ENCODE measurements around the gene GEMIN7. TPM values are rescaled to one million over a fixed set of nuclear protein-coding genes. Genes with fewer than 3 reads are reported as not detected.

Gene GEMIN7
- total and polyA plus RNA-seq, 12 donors: 4.0 to 29.0 (median 16.3) TPM

DNA sequence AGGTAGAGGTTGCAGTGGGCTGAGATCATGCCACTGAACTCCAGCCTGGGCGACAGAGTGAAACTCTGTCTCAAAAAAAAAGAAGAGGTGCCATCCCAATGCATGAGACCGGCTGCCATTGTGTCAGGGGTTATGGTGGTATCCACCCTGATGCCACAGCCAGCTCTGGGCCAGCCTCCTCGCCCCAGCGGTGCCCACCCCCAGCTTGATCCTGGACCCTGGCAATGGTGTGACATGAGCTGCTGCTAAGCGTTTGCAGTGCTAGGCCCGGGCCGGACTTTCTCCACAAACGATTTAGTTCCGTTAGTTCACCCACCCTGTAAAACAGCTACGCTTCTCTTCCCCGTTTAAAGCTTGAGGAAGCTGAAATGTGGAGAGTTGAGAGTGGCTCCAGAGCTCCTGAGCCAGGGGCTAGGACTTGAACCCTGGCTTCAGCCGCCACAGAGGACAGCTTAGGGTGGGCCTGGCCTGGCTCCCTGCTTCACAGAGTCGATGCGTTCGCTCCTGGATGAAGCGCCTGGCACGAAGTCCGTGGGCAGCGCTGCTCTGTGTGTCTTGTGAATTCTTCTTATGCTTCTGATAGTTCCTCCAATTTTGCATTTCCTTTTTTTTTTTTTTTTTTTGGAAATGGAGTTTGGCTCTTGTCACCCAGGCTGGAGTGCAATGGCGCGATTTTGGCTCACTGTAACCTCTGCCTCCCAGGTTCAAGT is 56.3 kb downstream of the GEMIN7 start:
- WGBS, 4 donors: 90 to 95% (median 94%) methylated on average over 21 of the region's 21 CpGs
- no peak overlapping the region for H3K27ac ChIP-seq
- intact Hi-C loops (cut with DNase I): no loop called here

DNA sequence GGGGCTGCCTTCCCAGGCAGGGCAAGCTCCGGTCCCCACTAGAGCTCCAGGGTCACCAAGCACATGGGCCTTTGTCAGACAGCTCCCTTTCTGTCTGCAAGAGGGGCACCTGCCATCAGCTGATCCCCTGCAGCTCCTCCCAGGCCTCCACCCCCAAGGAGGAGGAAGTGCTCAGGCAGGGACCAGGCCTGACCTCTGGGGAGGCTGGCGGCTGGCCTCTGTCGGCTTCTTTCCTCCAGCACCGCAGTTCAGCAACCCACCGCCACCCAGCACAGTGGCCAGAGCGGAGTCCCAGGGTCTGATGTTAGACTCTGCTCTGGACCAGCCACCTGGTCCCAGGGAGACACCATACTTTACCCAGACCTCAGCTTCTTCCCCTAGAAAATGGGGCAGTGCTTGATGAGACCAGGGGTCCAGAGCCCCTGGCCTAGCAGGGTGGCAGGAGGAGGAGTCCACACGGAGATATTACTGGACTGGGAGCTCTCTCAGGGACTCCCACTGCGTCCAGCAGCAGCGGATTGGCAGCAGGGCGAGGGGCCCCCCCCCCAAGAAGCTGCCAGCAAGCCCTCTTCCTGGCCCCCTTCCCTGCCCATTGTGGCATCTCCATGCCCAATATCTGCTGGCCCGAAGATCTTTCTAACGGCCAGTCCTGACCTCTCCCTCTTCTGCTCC is 57.6 kb downstream of the GEMIN7 start:
- Histone ChIP-seq H3K36me3 (replicated peaks in 1 of 2) (peaks cover 0 to 11% of the 10 kb centered on the region in 2 donors), H3K27ac (peak overlapping the region in 2 of 5 donors; percentile 59 to 67), H3K4me1 (replicated peaks in 1 of 2) (peaks cover 17 to 26% of the 10 kb centered on the region in 2 donors), H3K27me3 (no peaks in the 10 kb centered on the region), H3K4me3 (no peak overlapping the region), H3K9me3 (replicated peaks in 1 of 3) (no peaks in the 10 kb centered on the region)
- TF ChIP-seq, protein P1, sequence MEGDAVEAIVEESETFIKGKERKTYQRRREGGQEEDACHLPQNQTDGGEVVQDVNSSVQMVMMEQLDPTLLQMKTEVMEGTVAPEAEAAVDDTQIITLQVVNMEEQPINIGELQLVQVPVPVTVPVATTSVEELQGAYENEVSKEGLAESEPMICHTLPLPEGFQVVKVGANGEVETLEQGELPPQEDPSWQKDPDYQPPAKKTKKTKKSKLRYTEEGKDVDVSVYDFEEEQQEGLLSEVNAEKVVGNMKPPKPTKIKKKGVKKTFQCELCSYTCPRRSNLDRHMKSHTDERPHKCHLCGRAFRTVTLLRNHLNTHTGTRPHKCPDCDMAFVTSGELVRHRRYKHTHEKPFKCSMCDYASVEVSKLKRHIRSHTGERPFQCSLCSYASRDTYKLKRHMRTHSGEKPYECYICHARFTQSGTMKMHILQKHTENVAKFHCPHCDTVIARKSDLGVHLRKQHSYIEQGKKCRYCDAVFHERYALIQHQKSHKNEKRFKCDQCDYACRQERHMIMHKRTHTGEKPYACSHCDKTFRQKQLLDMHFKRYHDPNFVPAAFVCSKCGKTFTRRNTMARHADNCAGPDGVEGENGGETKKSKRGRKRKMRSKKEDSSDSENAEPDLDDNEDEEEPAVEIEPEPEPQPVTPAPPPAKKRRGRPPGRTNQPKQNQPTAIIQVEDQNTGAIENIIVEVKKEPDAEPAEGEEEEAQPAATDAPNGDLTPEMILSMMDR (IDR thresholded peaks at IDR 0.05): no peak
- no peak for TF ChIP-seq POLR2A (IDR thresholded peaks at IDR 0.05)
- DNase-seq: no peak
- intact Hi-C loops (cut with DNase I): no loop called here
- WGBS, 4 donors: 40 to 77% (median 61%) methylated on average over 2 to 12 of the region's 12 CpGs

More for the DNA sequence above, 56.3 kb downstream of the GEMIN7 start:
- Histone ChIP-seq H3K27me3 (no peaks in the 10 kb centered on the region), H3K9me3 (replicated peaks in 1 of 3) (no peaks in the 10 kb centered on the region), H3K4me3 (no peak overlapping the region), H3K36me3 (replicated peaks in 1 of 2) (no peaks in the 10 kb centered on the region), H3K4me1 (replicated peaks in 1 of 2) (peaks cover 17 to 26% of the 10 kb centered on the region in 2 donors)
- no peak for TF ChIP-seq POLR2A (IDR thresholded peaks at IDR 0.05)
- TF ChIP-seq, protein P1 (IDR thresholded peaks at IDR 0.05): no peak
- no peak for DNase-seq

DNA sequence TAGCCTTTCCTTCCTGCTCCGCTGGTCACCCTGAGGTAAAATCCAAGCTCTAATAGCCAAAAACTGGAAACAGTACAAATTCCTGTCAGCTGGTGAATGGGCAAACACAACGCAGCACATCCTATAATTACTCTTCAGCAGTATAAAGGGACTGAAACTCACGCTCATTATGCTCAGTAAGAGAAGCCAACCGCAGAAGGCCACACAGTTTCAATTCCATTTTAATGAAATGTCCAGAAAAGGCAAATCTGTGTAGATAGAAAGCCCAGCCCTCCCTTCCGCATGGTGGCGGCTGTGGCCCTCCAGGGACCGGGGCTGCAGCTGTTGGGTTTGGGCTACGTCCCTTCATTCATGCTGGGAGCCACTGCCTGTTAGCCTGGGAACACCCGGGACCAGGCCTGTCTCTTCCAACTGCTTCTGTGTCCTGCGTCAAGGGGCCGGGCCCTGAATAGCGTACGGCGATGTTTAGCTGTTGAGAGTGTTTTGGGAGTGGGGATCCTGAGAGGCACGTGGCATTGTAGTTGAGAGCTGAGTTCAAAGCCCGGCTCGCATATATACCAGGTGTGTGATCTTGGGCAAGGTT is 58.2 kb downstream of the GEMIN7 start:
- Histone ChIP-seq H3K9me3 (replicated peaks in 1 of 3) (no peaks in the 10 kb centered on the region), H3K36me3 (replicated peaks in 1 of 2) (peaks cover 0 to 17% of the 10 kb centered on the region in 2 donors), H3K27ac (peak overlapping the region in 3 of 5 donors; percentile 56 to 67 (median 59)), H3K4me1 (replicated peaks in 1 of 2) (peaks cover 17 to 26% of the 10 kb centered on the region in 2 donors), H3K4me3 (no peak overlapping the region), H3K27me3 (no peaks in the 10 kb centered on the region)
- TF ChIP-seq POLR2A (IDR thresholded peaks at IDR 0.05): no peak
- TF ChIP-seq, protein P1 (IDR thresholded peaks at IDR 0.05): no peak
- no peak for DNase-seq
- 79 to 93% (median 86%) methylated on average over 14 to 17 of the region's 17 CpGs for WGBS, 4 donors
- intact Hi-C loops (cut with DNase I): no loop called here

DNA sequence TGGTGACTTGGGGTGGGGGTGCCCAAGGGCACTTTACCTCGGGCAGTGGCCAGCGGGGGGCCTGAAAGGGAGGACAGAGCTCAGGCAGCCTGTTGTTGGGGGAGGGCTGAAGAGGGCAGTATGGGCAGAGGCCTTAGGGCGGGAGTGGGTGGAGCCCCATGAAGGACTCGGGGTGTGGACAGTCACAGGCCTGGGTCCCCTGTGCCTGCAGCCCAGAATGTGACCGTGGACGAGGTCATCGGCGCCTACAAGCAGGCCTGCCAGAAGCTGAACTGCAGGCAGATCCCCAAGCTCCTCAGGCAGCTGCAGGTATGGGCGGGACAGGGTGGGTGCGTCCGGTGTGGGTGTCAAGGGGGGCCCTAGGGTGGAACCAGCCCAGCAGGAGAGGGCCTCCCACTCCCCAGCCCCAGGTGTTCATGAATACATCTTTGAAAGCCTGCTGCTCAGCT is 59.3 kb downstream of the GEMIN7 start:
- peak; percentile 66 to 88 (median 82) for DNase-seq
- TF ChIP-seq POLR2A (IDR thresholded peaks at IDR 0.05): peak in 1 of 2 donors; percentile 38
- TF ChIP-seq, protein P1 (IDR thresholded peaks at IDR 0.05): no peak
- no peak overlapping the region for H3K4me3 ChIP-seq
- WGBS, 4 donors: 46 to 60% (median 55%) methylated on average over 9 to 11 of the region's 11 CpGs
- peaks cover 0 to 22% of the 10 kb centered on the region in 2 donors for H3K36me3 ChIP-seq (replicated peaks in 1 of 2)
- no peaks in the 10 kb centered on the region for H3K9me3 ChIP-seq (replicated peaks in 1 of 3)
- H3K4me1 ChIP-seq (replicated peaks in 1 of 2): peaks cover 23 to 36% of the 10 kb centered on the region in 2 donors
- H3K27ac ChIP-seq: peak overlapping the region in 3 of 5 donors; percentile 56 to 79 (median 59)
- intact Hi-C loops (cut with DNase I): no loop called here
- no peaks in the 10 kb centered on the region for H3K27me3 ChIP-seq

Measured in adrenal gland (tissue), 12 donors.